ENCODE data around the gene RBM24.

Gene RBM24

GRCh38 chr6:17251953-17252352 lies 29.2 kb upstream of the RBM24 start:
- TF ChIP-seq REST (IDR thresholded peaks at IDR 0.05; ENCODE audit: insufficient replicate concordance, low read depth) (no peak), GABPA (IDR thresholded peaks at IDR 0.05; ENCODE audit: low read depth) (no peak), SPI1 (IDR thresholded peaks at IDR 0.05; ENCODE audit: borderline replicate concordance, low read depth) (no peak), CTCF (IDR thresholded peaks at IDR 0.05; ENCODE audit: insufficient read depth, low read length) (no peak), POLR2AphosphoS5 (IDR thresholded peaks at IDR 0.05; ENCODE audit: low read depth) (no peak)
- Histone ChIP-seq H3K4me3 (replicated peaks; ENCODE audit: insufficient read depth, low read length) (no peak overlapping the region), H3K27me3 (ENCODE audit: insufficient read depth, poor library complexity, severe bottlenecking) (no peaks in the 10 kb centered on the region), H3K27ac (replicated peaks) (no peak overlapping the region)
- no peak for DNase-seq (ENCODE audit: low read depth in 1 of 2, low spot score in 1 of 2)

- no peaks in the 10 kb centered on the region for H3K27me3 ChIP-seq (ENCODE audit: insufficient read depth, poor library complexity, severe bottlenecking)
- H3K27ac ChIP-seq (replicated peaks), result no peak overlapping the region
- DNase-seq (ENCODE audit: low read depth in 1 of 2, low spot score in 1 of 2), result no peak
These were observed 22.4 kb upstream of the RBM24 start for GRCh38 chr6:17258749-17259148.

GRCh38 chr6:17265570-17265969 lies 15.6 kb upstream of the RBM24 start:
- Histone ChIP-seq H3K4me3 (replicated peaks; ENCODE audit: insufficient read depth, low read length) (no peak overlapping the region), H3K27ac (replicated peaks) (no peak overlapping the region), H3K27me3 (ENCODE audit: insufficient read depth, poor library complexity, severe bottlenecking) (no peaks in the 10 kb centered on the region)
- TF ChIP-seq SPI1 (IDR thresholded peaks at IDR 0.05; ENCODE audit: borderline replicate concordance, low read depth) (no peak), CTCF (IDR thresholded peaks at IDR 0.05; ENCODE audit: insufficient read depth, low read length) (no peak), REST (IDR thresholded peaks at IDR 0.05; ENCODE audit: insufficient replicate concordance, low read depth) (no peak)
- no peak for DNase-seq (ENCODE audit: low read depth in 1 of 2, low spot score in 1 of 2)

More at GRCh38 chr6:17258749-17259148, 22.4 kb upstream of the RBM24 start:
- TF ChIP-seq SPI1 (IDR thresholded peaks at IDR 0.05; ENCODE audit: borderline replicate concordance, low read depth), result no peak
- no peak for TF ChIP-seq CTCF (IDR thresholded peaks at IDR 0.05; ENCODE audit: insufficient read depth, low read length)
- TF ChIP-seq REST (IDR thresholded peaks at IDR 0.05; ENCODE audit: insufficient replicate concordance, low read depth), result no peak
- no peak for TF ChIP-seq POLR2AphosphoS5 (IDR thresholded peaks at IDR 0.05; ENCODE audit: low read depth)
- no peak for TF ChIP-seq GABPA (IDR thresholded peaks at IDR 0.05; ENCODE audit: low read depth)
- H3K4me3 ChIP-seq (replicated peaks; ENCODE audit: insufficient read depth, low read length), result no peak overlapping the region

All from HL-60 (cell line).